Endothelial cell of umbilical vein (primary cell): ENCODE results near the gene KRT32.

Experiments
- EZH2 ChIP-seq: IDR thresholded peaks from 2 replicates; pipeline ENCODE4 v1.6.1; 2012; ENCODE audit warnings: borderline replicate concordance, low read depth, mild to moderate bottlenecking, moderate library complexity, low read length, inconsistent platforms; ENCODE audit not compliant: severe bottlenecking
- POLR2AphosphoS5 ChIP-seq: IDR thresholded peaks from 2 replicates; pipeline ENCODE4 v1.6.1; 2012; ENCODE audit warnings: low read depth, mild to moderate bottlenecking, control low read depth, low read length, moderate library complexity; ENCODE audit not compliant: insufficient read depth
- TF ChIP-seq, protein P1 (sequence below), 2 donors: IDR thresholded peaks; 1 replicate in 1 of 2; 2 replicates in 1 of 2; pipeline ENCODE4 v1.5.1; 2011; ENCODE audit warnings: low read length in 2 of 2, mild to moderate bottlenecking in 2 of 2, moderate library complexity in 2 of 2, control low read depth in 1 of 2, inconsistent platforms in 1 of 2, low read depth in 1 of 2; ENCODE audit not compliant: insufficient read depth in 1 of 2; ENCODE audit errors: extremely low read depth in 1 of 2

DNA sequence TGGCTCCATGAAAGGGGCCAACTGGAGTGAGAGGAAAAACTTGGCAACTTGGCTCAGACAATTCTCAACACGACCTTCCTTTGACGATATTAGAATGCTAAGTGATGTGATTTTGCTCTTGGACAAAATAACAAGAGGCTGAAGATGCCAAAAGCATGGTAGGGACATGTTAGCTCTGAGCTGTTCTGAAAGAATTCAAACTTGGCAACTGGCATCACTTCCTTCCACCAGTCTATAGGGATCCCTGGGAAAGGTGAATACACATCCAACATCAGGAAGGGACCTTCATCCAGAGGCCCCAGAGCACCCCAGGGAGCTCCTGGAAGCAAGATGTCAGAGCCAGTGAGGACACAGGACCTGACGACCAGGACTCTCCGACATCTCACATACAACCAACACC lies 47.1 kb downstream of the KRT32 start:
- TF ChIP-seq EZH2 (no peak), POLR2AphosphoS5 (no peak)
- TF ChIP-seq, protein P1, sequence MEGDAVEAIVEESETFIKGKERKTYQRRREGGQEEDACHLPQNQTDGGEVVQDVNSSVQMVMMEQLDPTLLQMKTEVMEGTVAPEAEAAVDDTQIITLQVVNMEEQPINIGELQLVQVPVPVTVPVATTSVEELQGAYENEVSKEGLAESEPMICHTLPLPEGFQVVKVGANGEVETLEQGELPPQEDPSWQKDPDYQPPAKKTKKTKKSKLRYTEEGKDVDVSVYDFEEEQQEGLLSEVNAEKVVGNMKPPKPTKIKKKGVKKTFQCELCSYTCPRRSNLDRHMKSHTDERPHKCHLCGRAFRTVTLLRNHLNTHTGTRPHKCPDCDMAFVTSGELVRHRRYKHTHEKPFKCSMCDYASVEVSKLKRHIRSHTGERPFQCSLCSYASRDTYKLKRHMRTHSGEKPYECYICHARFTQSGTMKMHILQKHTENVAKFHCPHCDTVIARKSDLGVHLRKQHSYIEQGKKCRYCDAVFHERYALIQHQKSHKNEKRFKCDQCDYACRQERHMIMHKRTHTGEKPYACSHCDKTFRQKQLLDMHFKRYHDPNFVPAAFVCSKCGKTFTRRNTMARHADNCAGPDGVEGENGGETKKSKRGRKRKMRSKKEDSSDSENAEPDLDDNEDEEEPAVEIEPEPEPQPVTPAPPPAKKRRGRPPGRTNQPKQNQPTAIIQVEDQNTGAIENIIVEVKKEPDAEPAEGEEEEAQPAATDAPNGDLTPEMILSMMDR (IDR thresholded peaks at IDR 0.05; ENCODE audit: extremely low read depth in 1 of 2, insufficient read depth in 1 of 2, low read depth in 1 of 2, low read length in 2 of 2), result no peak
